Measurements from ENCODE around the gene TPP1.

Gene TPP1

GRCh38 chr11:6628526-6628925 is 9.3 kb upstream of the TPP1 start:
- DNase-seq (ENCODE audit: low read depth): no peak
- TF ChIP-seq, protein P1, sequence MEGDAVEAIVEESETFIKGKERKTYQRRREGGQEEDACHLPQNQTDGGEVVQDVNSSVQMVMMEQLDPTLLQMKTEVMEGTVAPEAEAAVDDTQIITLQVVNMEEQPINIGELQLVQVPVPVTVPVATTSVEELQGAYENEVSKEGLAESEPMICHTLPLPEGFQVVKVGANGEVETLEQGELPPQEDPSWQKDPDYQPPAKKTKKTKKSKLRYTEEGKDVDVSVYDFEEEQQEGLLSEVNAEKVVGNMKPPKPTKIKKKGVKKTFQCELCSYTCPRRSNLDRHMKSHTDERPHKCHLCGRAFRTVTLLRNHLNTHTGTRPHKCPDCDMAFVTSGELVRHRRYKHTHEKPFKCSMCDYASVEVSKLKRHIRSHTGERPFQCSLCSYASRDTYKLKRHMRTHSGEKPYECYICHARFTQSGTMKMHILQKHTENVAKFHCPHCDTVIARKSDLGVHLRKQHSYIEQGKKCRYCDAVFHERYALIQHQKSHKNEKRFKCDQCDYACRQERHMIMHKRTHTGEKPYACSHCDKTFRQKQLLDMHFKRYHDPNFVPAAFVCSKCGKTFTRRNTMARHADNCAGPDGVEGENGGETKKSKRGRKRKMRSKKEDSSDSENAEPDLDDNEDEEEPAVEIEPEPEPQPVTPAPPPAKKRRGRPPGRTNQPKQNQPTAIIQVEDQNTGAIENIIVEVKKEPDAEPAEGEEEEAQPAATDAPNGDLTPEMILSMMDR (IDR thresholded peaks at IDR 0.05; ENCODE audit: control insufficient read depth, extremely low read depth, insufficient read depth): no peak
- no peak overlapping the region for H3K4me3 ChIP-seq (ENCODE audit: low read depth, low read length)

DNA sequence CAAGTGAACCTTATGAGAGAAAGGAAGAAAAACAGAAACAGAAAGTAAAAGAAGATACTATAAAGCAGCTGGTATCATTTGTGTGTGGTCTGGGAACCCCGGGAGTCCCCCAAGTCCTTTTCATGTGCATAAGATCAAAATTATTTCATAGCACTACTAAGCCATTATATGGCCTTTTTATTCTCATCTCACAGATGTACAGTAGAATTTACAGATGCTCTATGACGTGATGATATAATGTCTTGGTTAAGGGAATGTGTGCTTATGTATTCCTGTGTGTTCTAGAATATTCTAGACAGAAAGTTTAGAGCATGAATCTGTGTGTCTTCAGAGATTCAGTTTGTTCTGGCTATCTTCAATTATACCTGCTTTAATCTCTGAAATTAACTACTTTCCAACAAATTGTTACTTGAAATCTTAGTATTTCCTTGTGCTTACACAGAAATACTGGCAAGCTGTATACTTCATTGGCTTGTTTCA is 8.6 kb upstream of the TPP1 start:
- TF ChIP-seq, protein P1 (IDR thresholded peaks at IDR 0.05; ENCODE audit: control insufficient read depth, extremely low read depth, insufficient read depth): no peak
- DNase-seq (ENCODE audit: low read depth): no peak
- H3K4me3 ChIP-seq (ENCODE audit: low read depth, low read length): no peak overlapping the region

GRCh38 chr11:6626971-6627761 is 7.9 kb upstream of the TPP1 start:
- TF ChIP-seq, protein P1 (IDR thresholded peaks at IDR 0.05; ENCODE audit: control insufficient read depth, extremely low read depth, insufficient read depth): no peak
- DNase-seq (ENCODE audit: low read depth): no peak
- H3K4me3 ChIP-seq (ENCODE audit: low read depth, low read length): no peak overlapping the region

DNA sequence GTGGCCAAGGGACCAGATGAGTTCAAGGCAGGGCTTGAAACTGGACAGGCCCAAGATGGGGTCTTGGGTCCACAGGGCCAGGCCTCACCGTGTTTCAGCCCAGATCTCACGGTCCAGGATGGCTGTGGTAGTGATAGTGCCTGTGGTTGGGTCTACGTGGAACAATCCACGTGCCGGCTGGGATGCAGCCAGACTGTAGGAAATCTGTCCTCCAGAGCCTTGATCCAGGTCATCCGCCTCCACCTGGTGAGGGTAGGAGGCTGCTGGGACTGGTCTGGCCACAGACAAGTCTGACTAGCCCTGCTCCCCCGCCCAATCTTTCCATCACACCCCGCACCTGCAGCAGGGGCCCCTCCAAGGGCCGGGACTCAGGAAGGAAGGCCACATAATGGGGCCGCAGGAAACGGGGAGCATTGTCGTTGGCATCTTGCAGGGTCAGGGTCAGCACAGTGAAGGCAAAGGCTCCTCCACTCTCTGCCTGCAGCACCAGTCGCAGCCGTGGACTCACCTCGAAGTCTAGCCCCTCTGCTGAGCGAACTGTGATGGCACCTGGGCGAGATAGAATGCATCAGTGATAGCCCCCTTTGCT is 6.7 kb upstream of the TPP1 start:
- TF ChIP-seq, protein P1 (IDR thresholded peaks at IDR 0.05; ENCODE audit: control insufficient read depth, extremely low read depth, insufficient read depth): no peak
- H3K4me3 ChIP-seq (ENCODE audit: low read depth, low read length): no peak overlapping the region
- no peak for DNase-seq (ENCODE audit: low read depth)

DNA sequence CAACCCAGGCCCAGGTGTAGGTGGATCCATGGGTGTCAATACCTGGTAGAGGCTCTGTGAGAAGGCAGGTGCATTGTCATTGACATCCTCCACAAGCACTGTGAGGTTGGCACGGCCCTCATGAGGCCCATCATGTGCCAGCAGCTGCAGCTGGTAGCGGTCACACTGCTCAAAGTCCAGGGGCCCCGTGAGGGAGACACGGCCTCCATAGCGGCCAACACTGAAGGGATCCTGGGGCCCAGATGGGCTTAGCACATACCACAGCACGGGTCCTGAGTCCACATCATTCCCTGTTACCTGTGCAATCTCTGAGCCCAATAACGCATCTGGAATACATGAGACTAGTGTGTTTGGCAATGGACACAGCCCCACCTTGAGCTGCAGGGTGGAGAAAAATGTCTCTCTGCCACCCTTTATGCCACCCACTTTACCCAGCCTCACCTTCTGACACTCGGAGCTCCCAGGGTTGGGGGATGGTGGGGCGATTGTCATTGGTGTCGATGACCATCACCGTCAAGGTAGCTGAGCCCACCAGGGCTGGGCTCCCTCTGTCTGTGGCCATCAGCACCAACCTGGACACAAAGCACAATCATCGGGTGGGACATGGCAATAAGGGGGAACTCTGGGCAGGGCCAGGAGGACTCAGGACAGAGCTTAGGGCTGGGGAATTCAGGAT is 6.1 kb upstream of the TPP1 start:
- no peak overlapping the region for H3K4me3 ChIP-seq (ENCODE audit: low read depth, low read length)
- TF ChIP-seq, protein P1 (IDR thresholded peaks at IDR 0.05; ENCODE audit: control insufficient read depth, extremely low read depth, insufficient read depth): no peak
- DNase-seq (ENCODE audit: low read depth): no peak

DNA sequence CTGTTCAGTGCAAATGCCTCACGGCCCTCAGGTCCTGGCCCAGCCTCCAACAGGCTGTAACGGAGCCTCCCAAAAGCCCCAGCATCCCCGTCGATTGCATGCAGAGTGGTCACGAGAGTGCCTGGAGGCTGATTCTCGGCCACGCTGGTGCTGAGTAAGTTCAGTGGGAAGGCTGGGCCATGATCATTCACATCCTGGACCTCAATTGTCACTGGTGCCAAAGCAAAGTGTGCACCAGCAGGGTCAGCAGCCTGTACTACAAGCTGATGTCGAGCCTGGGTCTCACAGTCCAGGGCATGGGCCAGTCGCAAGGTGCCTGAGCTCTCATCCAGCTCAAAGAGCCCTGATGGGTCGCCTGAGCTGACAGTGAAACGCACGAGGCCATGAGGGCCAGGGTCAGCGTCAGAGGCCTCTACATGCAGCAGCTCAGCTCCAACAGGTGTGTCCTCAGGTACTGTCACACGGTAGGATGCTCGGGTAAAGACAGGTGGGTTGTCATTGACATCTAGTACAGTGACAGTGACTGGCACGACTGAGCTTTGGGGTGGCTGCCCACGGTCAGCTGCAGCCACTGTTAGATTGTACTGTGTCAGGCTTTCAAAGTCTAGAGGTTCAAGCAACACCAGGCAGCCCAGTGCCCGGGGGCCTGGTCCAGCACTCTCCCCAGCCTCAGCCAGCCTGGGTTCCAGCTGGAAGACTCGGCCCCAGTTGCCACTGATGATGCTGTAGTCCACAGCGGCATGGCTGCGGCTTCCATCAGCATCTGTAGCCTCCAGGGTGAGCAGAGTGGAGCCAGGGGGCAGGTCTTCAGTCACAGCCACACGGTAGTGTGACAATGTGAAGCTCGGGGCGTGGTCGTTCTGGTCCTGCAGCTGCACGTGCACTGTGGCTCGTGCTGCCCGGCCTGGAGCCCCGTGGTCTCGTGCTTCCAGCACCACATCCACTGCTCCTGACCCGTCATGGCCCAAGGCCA is 4.5 kb upstream of the TPP1 start:
- no peak for DNase-seq (ENCODE audit: low read depth)
- TF ChIP-seq, protein P1 (IDR thresholded peaks at IDR 0.05; ENCODE audit: control insufficient read depth, extremely low read depth, insufficient read depth): no peak
- no peak overlapping the region for H3K4me3 ChIP-seq (ENCODE audit: low read depth, low read length)

All from LNCaP clone FGC (cell line).